ENCODE results near the gene ABT1.

ABT1 gene

DNA sequence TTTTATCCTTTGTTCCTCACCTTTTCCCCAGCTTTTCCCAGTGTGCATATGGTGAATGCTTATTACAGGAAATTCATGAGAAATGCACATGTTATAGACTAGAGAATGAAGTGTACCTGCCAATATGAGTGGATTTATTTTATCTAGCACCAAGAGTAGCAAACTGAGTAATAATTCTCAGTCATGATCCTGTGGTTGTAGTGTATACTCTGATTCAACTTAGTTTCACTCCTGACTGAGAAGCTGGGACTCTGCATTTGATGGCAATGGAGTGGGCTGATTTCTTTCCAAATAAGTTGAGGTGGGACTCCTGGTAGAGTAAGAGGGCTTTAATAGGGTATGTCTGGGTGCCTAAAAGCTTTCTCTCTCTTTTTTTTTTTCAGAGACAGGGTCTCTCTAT is 4.0 kb downstream of the ABT1 start:
- in situ Hi-C loops (cut with MboI; ENCODE audit: low sequenced_read_pairs), result no loop called here

- in situ Hi-C loops (cut with MboI; ENCODE audit: low sequenced_read_pairs), result no loop called here
Measured at GRCh38 chr6:26602262-26602661, 5.5 kb downstream of the ABT1 start.

DNA sequence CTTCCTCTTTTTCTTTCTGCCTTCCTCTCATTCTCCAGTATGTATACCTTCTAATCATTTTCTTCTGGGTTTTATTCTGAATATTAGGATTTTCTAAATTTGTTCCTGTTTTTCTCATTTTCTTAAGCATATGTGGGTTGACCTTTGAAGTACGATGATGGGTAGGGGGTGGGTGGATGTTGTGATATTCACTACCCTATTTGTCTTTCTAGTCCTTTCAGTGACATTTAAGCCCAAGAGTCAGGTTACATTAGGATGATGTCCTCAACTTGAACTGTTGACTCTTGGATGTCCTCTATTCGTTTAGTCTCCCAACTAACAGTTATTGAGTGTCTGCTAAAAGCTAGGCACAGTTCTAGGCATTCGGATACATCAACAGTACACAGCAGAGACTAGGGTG is 7.3 kb downstream of the ABT1 start:
- in situ Hi-C loops (cut with MboI; ENCODE audit: low sequenced_read_pairs), result no loop called here

DNA sequence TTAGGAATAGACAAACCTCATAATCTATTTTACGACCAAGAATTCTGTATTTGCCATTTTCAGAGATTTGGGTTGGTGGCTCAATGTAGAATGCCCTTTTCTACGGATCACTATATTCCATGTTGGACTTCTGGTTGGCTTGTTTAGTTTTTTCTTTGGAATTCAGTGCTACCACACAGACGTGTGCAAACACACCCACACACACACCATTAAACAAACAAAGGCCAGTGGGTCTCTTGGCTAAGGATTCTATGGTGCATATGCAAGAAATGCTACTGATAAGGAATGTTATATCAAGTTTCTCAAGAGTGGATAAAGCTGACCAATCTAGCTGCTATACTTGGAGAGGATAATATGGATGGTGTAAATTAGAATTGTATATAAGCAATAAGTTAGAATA is 8.0 kb downstream of the ABT1 start:
- in situ Hi-C loops (cut with MboI; ENCODE audit: low sequenced_read_pairs), result no loop called here

- in situ Hi-C loops (cut with MboI; ENCODE audit: low sequenced_read_pairs), result no loop called here
Measured at GRCh38 chr6:26607434-26608230, 10.9 kb downstream of the ABT1 start.

GRCh38 chr6:26609463-26609862 is 12.7 kb downstream of the ABT1 start:
- in situ Hi-C loops (cut with MboI; ENCODE audit: low sequenced_read_pairs), result no loop called here

GRCh38 chr6:26611599-26611998 is 14.8 kb downstream of the ABT1 start:
- in situ Hi-C loops (cut with MboI; ENCODE audit: low sequenced_read_pairs), result no loop called here

- in situ Hi-C loops (cut with MboI; ENCODE audit: low sequenced_read_pairs), result no loop called here
Measured at GRCh38 chr6:26613201-26613600, 16.4 kb downstream of the ABT1 start.

DNA sequence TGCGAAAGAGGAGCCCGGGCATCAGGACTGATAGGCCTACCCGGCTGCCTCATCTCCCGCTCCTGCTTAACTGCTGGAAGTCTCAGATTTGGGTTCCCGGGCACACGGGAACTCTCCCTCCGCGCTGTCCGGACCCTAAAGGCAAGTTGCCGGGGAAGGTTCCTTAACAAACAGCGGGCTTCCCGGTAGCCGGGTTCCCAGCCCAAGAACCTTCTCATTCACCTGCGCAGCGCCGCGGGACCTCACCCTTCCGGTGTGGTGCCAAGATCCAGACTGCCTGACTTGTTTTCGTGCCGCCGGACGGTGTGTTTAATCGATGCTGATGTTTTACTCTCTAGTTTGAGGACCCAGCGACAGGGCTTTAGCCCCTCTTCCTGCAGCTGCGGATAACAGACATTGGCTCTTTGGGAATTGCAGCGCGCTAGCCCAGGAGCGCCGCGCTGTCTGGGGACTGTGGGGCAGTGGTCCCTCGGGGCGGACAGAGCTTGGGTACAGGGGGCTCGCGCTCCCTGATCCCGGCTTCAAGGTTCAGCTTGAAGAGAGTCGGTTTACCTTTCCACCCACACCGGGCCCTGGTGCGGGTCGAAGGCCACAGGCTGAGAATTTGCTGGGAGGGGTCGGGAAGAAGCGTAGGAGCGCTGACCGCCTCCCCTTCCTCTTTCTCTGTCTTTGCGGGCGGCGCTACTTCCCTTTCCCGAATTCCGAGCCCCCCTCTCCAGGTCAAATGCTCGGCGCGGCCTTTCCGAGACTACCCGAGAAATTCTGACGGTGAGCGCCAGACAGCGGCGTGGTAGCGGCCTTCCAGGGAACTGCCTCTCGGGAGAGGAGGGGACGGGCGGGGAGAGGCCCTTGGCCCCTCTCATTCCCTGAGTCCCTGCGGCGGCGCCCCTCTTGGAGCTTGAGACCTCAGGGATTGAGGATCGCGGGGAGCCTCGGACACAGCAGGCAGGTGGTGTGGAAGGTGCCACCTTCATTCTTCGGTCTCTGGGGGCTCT is 17.2 kb downstream of the ABT1 start:
- in situ Hi-C loops (cut with MboI; ENCODE audit: low sequenced_read_pairs), result no loop called here

- in situ Hi-C loops (cut with MboI; ENCODE audit: low sequenced_read_pairs), result no loop called here
Measured at GRCh38 chr6:26623339-26623859, 26.6 kb downstream of the ABT1 start.

- in situ Hi-C loops (cut with MboI; ENCODE audit: low sequenced_read_pairs), result no loop called here
Measured at GRCh38 chr6:26624557-26624956, 27.8 kb downstream of the ABT1 start.

- in situ Hi-C loops (cut with MboI; ENCODE audit: low sequenced_read_pairs), result no loop called here
Measured at GRCh38 chr6:26627843-26628242, 31.1 kb downstream of the ABT1 start.

- in situ Hi-C loops (cut with MboI; ENCODE audit: low sequenced_read_pairs), result no loop called here
Measured at GRCh38 chr6:26629359-26629758, 32.6 kb downstream of the ABT1 start.

- in situ Hi-C loops (cut with MboI; ENCODE audit: low sequenced_read_pairs), result no loop called here
Measured at GRCh38 chr6:26640806-26641205, 44.1 kb downstream of the ABT1 start.

DNA sequence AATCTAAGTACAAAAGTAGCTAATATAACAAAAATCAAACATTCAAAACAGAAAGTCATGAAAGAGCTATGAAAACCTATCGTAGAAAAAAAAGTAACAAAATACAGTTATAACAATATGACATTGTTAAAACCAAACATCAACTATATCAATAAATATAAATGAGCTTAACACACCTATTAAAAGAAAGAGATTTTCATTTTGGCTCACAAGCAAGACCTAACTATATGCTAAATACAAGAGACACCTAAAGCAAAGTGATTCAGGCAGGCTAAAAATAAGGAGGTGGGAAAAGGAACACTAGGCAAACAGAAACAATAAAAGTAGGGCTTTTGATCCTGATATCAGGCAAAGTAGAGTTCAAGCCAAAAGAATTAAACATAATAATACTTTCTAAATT is 49.3 kb downstream of the ABT1 start:
- in situ Hi-C loops (cut with MboI; ENCODE audit: low sequenced_read_pairs), result no loop called here
